Bronchial epithelial cell (primary cell): Measurements from ENCODE around the gene RAP1A. TPM values are rescaled to one million over a fixed set of nuclear protein-coding genes. Genes with fewer than 3 reads are reported as not detected.

ENCODE experiments used
- DNase-seq: peaks from one replicate; pipeline ENCODE4 v3.0.0-alpha.2; 2010; ENCODE audit warnings: low read depth
- FAIRE-seq: peaks from 2 replicates; lab custom pipeline; 2011; peaks lifted over from hg19 to GRCh38; lab: Jason Lieb, UNC
- H3K27me3 ChIP-seq: 2 replicates; pipeline ENCODE4 v1.5.1; 2011; ENCODE audit warnings: low read length; ENCODE audit not compliant: control insufficient read depth, insufficient read depth
- H3K36me3 ChIP-seq: 2 replicates; pipeline ENCODE4 v1.5.1; 2011; ENCODE audit warnings: low read length; ENCODE audit not compliant: control insufficient read depth, insufficient read depth
- H3K4me3 ChIP-seq: 2 replicates; pipeline ENCODE4 v1.5.1; 2011; ENCODE audit warnings: mild to moderate bottlenecking, low read depth, low read length, control low read depth
- CTCF ChIP-seq: IDR thresholded peaks from 2 replicates; pipeline ENCODE4 v1.5.1; 2011; ENCODE audit warnings: mild to moderate bottlenecking, moderate library complexity, low read length, control low read depth, inconsistent platforms; ENCODE audit not compliant: insufficient read depth, severe bottlenecking
- total RNA-seq: library from RNA; depleted of rRNA; stranded (reverse); fragments of >200 nt; gene quantifications from 2 replicates; pipeline ENCODE4 v1.2.1, GENCODE V29; 2014

RAP1A gene
- total RNA-seq, 1 donor from 2014 or later: 16.6 TPM

GRCh38 chr1:111660204-111661150, 40.9 kb downstream of the RAP1A start:
- H3K27me3 ChIP-seq: no peaks in the 10 kb centered on the region
- no peak for TF ChIP-seq CTCF
- FAIRE-seq (no peak), DNase-seq (no peak)
- H3K36me3 ChIP-seq: no peaks in the 10 kb centered on the region
- H3K4me3 ChIP-seq: no peak overlapping the region

- no peak for DNase-seq
- Histone ChIP-seq H3K4me3 (no peak overlapping the region), H3K27me3 (no peaks in the 10 kb centered on the region), H3K36me3 (peaks cover 2% of the 10 kb centered on the region)
- FAIRE-seq: no peak
- TF ChIP-seq CTCF: no peak
Measured at GRCh38 chr1:111664652-111665051, 45.1 kb downstream of the RAP1A start.

GRCh38 chr1:111665497-111665896, 45.9 kb downstream of the RAP1A start:
- TF ChIP-seq CTCF: no peak
- Histone ChIP-seq H3K4me3 (no peak overlapping the region), H3K27me3 (no peaks in the 10 kb centered on the region), H3K36me3 (peaks cover 2% of the 10 kb centered on the region)
- FAIRE-seq (no peak), DNase-seq (no peak)

- Histone ChIP-seq H3K36me3 (peaks cover 2% of the 10 kb centered on the region), H3K27me3 (no peaks in the 10 kb centered on the region), H3K4me3 (no peak overlapping the region)
- no peak for TF ChIP-seq CTCF
- DNase-seq (no peak), FAIRE-seq (no peak)
Measured at GRCh38 chr1:111666828-111667227, 47.2 kb downstream of the RAP1A start.

- TF ChIP-seq CTCF: no peak
- H3K4me3 ChIP-seq: no peak overlapping the region
- H3K27me3 ChIP-seq: no peaks in the 10 kb centered on the region
- FAIRE-seq (no peak), DNase-seq (no peak)
- H3K36me3 ChIP-seq: peaks cover 2% of the 10 kb centered on the region
Measured at GRCh38 chr1:111669268-111669667, 49.7 kb downstream of the RAP1A start.
